Subcutaneous adipose tissue (tissue), 4 donors: ENCODE measurements around the gene NHERF2. TPM values are rescaled to one million over a fixed set of nuclear protein-coding genes. Genes with fewer than 3 reads are reported as not detected.

Experiments used
- total RNA-seq, 4 donors: library from RNA; depleted of rRNA; stranded (reverse); fragments of >200 nt; gene quantifications; one replicate each; pipeline ENCODE4 v1.1.0, GENCODE V29; 2016
- TF ChIP-seq, protein P1 (sequence below): fragments of 450-650 bp; IDR thresholded peaks from one replicate; pipeline ENCODE4 v1.5.1; 2016; ENCODE audit warnings: low read depth, mild to moderate bottlenecking, control low read depth, antibody characterized with exemption, moderate library complexity

Gene NHERF2
- total RNA-seq, 4 donors from 2014 or later: 15.1 to 140 (median 48.9) TPM

DNA sequence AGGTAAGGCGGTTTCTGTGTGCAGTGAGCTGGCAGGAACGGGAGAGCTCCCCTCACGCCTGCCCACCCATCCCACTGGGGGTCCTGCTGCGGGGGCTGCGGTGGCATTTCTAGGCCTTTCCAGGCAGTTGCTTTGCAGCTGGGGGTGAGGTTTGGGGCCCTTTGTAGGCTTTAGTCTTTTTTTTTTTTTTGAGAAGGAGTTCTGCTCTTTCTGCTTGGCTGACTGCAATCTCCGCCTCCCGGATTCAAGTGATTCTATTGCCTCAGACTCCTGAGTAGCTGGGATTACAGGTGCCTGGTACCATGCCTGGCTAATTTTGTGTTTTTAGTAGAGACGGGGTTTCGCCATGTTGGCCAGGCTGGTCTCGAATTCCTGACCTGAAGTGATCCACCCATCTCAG is 32.2 kb downstream of the NHERF2 start:
- TF ChIP-seq, protein P1, sequence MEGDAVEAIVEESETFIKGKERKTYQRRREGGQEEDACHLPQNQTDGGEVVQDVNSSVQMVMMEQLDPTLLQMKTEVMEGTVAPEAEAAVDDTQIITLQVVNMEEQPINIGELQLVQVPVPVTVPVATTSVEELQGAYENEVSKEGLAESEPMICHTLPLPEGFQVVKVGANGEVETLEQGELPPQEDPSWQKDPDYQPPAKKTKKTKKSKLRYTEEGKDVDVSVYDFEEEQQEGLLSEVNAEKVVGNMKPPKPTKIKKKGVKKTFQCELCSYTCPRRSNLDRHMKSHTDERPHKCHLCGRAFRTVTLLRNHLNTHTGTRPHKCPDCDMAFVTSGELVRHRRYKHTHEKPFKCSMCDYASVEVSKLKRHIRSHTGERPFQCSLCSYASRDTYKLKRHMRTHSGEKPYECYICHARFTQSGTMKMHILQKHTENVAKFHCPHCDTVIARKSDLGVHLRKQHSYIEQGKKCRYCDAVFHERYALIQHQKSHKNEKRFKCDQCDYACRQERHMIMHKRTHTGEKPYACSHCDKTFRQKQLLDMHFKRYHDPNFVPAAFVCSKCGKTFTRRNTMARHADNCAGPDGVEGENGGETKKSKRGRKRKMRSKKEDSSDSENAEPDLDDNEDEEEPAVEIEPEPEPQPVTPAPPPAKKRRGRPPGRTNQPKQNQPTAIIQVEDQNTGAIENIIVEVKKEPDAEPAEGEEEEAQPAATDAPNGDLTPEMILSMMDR: no peak

DNA sequence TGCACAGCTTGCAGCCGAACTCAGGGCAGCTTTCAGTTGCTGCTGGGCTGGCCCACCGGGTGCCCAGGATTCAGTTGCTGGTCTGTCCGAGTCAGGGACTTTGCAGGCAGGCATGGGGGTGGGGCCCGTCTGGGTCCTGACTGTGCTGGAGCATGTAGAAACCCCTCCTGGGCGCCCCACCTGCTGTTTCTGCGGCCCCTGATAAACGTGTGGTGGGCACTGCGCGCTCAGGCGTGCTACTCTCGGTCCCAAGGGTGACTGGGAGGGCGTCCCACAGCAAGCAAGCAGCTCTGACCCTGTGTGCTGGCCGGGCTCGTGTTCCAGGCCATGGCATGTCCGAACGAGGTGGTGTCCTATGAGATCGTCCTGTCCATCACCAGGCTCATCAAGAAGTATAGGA is 33.6 kb downstream of the NHERF2 start:
- TF ChIP-seq, protein P1: no peak

DNA sequence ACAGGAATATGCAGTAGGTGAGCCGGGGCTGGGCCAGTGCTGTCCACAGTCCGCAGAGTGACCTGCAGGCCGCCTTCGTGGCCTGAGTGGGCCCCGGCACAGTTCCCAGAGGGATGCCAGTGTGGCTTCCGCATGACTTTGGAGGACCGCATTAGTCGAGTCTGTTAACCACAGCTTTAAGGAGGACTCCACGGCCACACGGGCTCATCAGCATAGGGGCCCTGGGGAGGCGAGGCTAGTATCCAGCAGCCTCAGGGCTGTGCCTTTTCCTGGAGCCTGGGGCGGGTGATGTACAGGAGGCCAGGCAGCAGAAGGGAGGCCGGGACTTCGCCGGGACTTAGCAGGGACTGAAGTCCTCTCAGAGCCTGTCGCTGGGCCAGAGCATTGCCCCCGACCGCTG is 34.3 kb downstream of the NHERF2 start:
- TF ChIP-seq, protein P1: no peak

DNA sequence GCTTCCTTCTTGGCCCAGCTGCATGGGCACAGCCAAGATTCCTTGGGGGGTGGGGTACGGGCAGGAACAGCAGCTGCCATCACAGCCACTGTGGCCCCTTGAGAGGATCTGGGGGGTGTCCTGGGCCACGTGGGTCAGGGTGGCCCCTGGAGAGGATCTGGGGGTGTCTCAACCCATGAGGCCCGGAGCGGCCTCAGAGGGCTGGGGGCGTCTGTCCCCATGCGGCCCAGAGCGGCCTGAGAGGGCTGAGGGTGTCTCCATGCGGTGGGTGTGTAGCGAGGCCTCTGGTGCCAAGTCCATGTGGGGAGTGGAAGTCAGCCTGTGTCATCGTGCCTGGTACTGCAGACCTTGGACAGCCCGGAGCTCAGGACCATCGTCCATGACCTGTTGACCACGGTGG is 34.8 kb downstream of the NHERF2 start:
- TF ChIP-seq, protein P1: no peak

DNA sequence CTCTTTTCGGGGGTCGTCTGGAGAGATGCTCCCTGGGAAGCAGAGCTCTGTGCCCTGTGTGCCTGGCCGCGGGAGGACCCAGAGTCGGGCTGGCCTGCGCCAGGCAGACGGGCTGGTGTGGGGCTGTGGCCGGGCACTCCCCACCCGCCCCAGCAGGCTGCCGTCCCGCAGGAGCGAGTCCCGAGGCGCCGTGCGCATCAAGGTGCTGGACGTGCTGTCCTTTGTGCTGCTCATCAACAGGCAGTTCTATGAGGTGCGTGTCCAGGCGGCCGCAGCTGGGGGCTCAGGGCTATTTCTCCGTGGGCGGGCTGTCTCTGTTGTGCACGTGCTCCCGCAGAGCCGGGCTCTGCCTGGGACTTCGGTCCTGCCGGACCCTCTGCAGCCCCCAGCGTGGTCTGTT is 36.1 kb downstream of the NHERF2 start:
- TF ChIP-seq, protein P1: no peak

DNA sequence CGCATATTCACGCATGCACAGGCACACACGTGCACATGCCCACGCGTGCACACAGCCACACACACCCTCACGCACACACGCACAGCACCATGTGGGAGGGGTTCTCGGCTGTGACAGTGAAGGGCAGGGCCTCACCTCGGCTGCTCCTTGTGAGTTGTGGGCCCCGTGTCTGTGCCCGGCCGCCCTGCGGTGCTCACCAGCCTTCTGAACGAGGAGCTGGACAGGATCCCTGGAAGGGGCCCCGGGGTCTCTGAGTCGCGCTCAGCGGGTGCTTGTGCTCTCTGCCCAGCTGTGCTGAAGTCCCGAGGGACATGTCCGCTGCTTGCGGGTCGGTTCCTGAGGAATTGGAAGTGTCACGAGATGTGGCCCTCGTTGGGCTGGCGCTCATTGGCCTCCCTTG is 37.2 kb downstream of the NHERF2 start:
- TF ChIP-seq, protein P1: no peak

DNA sequence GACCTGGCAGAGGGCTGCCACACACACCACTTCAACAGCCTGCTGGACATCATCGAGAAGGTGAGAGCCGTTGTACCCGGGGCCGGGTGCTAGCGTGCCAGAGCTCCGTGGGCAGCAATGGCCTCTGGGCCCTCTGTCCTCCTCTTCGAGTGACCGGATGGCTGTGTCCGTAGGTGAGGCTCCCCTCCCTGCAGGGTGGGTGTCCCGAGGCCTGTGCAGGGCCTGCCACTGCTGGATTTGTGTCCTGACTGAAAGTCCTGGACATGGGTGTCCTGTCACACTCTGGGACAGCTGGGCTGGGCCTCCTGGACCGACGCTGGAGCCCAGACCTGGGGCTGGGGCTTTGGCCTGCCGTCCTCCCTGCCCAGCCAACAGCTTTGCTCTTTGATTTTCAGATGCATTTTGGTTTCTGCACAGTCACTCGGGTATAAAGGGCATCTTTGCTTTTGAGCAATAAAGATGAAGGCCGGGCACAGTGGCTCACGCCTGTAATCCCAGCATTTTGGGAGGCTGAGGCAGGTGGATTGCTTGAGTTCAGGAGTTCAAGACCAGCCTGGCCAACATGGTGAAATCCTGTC is 37.8 kb downstream of the NHERF2 start:
- TF ChIP-seq, protein P1: no peak
